SK-N-SH treated with all-trans-retinoic acid at 6 μM for 48 hours (cell line): ENCODE measurements around the gene DRC7.

Experiments used
- ATAC-seq: fragments of 200-7000 bp; cut with Tn5 transposase; 3 replicates; pipeline ENCODE4 v1.9.1; 2020; ENCODE audit warnings: mild to moderate bottlenecking, moderate library complexity
- CREB5 ChIP-seq: fragments of 250-450 bp; sonication (Bioruptor Pico); IDR thresholded peaks from 2 replicates; pipeline ENCODE4 v1.5.1; 2020; ENCODE audit warnings: low read depth, mild to moderate bottlenecking, moderate library complexity
- CSDC2 ChIP-seq: fragments of 250-450 bp; sonication (Bioruptor Pico); IDR thresholded peaks from 2 replicates; pipeline ENCODE4 v1.5.0; 2020; ENCODE audit warnings: mild to moderate bottlenecking, moderate library complexity
- ESRRG ChIP-seq: fragments of 250-450 bp; sonication (Bioruptor Pico); IDR thresholded peaks from 2 replicates; pipeline ENCODE4 v1.6.1; 2021; ENCODE audit warnings: mild to moderate bottlenecking
- GLIS3 ChIP-seq: fragments of 250-450 bp; sonication (Bioruptor Pico); IDR thresholded peaks from 2 replicates; pipeline ENCODE4 v1.5.0; 2020; ENCODE audit warnings: mild to moderate bottlenecking, moderate library complexity
- ISL1 ChIP-seq: fragments of 250-450 bp; sonication (Bioruptor Pico); IDR thresholded peaks from 2 replicates; pipeline ENCODE4 v2.1.2; 2022; ENCODE audit warnings: mild to moderate bottlenecking, moderate library complexity
- OSR1 ChIP-seq: fragments of 250-450 bp; sonication (Bioruptor Pico); IDR thresholded peaks from 2 replicates; pipeline ENCODE4 v1.8.0; 2022; ENCODE audit warnings: moderate library complexity, mild to moderate bottlenecking, inconsistent platforms
- POU6F1 ChIP-seq: fragments of 250-450 bp; sonication (Bioruptor Pico); IDR thresholded peaks from 2 replicates; pipeline ENCODE4 v1.8.0; 2021; ENCODE audit warnings: low read depth, mild to moderate bottlenecking, moderate library complexity, borderline replicate concordance
- SNAI2 ChIP-seq: fragments of 250-450 bp; sonication (Bioruptor Pico); IDR thresholded peaks from 2 replicates; pipeline ENCODE4 v1.5.0; 2020; ENCODE audit warnings: mild to moderate bottlenecking, moderate library complexity
- TOX ChIP-seq: fragments of 250-450 bp; sonication (Bioruptor Pico); IDR thresholded peaks from 2 replicates; pipeline ENCODE4 v1.8.0; 2021; ENCODE audit warnings: mild to moderate bottlenecking, moderate library complexity, borderline replicate concordance
- ZC3H10 ChIP-seq: fragments of 250-450 bp; sonication (Bioruptor Pico); IDR thresholded peaks from 2 replicates; pipeline ENCODE4 v1.5.1; 2021; ENCODE audit warnings: mild to moderate bottlenecking, moderate library complexity
- ZNF565 ChIP-seq: fragments of 450-650 bp; formaldehyde crosslinking; conservative IDR thresholded peaks from 2 replicates; pipeline ENCODE4 v1.5.0; 2020; ENCODE audit warnings: low read depth, mild to moderate bottlenecking, moderate library complexity
- ZNF8 ChIP-seq: fragments of 450-650 bp; formaldehyde crosslinking; IDR thresholded peaks from 2 replicates; pipeline ENCODE4 v1.5.0; 2020; ENCODE audit warnings: mild to moderate bottlenecking, moderate library complexity
- TF ChIP-seq, protein P1 (sequence below): fragments of 250-450 bp; sonication (Bioruptor Pico); IDR thresholded peaks from 2 replicates; pipeline ENCODE4 v1.5.1; 2021; ENCODE audit warnings: mild to moderate bottlenecking, moderate library complexity
- TF ChIP-seq, protein P2 (sequence below): fragments of 250-450 bp; sonication (Bioruptor Pico); IDR thresholded peaks from 2 replicates; pipeline ENCODE4 v1.8.0; 2020; ENCODE audit warnings: mild to moderate bottlenecking, moderate library complexity, borderline replicate concordance
- TF ChIP-seq, protein P3 (sequence below): fragments of 250-450 bp; sonication (Bioruptor Pico); IDR thresholded peaks from 2 replicates; pipeline ENCODE4 v1.5.0; 2020; ENCODE audit warnings: mild to moderate bottlenecking, moderate library complexity

Gene DRC7

GRCh38 chr16:57675741-57676551 is 18.7 kb upstream of the DRC7 start:
- ATAC-seq: no peak
- TF ChIP-seq, protein P1, sequence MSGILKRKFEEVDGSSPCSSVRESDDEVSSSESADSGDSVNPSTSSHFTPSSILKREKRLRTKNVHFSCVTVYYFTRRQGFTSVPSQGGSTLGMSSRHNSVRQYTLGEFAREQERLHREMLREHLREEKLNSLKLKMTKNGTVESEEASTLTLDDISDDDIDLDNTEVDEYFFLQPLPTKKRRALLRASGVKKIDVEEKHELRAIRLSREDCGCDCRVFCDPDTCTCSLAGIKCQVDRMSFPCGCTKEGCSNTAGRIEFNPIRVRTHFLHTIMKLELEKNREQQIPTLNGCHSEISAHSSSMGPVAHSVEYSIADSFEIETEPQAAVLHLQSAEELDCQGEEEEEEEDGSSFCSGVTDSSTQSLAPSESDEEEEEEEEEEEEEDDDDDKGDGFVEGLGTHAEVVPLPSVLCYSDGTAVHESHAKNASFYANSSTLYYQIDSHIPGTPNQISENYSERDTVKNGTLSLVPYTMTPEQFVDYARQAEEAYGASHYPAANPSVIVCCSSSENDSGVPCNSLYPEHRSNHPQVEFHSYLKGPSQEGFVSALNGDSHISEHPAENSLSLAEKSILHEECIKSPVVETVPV (CRISPR knock-in tag): no peak

- no peak for ATAC-seq
- TF ChIP-seq, protein P2, sequence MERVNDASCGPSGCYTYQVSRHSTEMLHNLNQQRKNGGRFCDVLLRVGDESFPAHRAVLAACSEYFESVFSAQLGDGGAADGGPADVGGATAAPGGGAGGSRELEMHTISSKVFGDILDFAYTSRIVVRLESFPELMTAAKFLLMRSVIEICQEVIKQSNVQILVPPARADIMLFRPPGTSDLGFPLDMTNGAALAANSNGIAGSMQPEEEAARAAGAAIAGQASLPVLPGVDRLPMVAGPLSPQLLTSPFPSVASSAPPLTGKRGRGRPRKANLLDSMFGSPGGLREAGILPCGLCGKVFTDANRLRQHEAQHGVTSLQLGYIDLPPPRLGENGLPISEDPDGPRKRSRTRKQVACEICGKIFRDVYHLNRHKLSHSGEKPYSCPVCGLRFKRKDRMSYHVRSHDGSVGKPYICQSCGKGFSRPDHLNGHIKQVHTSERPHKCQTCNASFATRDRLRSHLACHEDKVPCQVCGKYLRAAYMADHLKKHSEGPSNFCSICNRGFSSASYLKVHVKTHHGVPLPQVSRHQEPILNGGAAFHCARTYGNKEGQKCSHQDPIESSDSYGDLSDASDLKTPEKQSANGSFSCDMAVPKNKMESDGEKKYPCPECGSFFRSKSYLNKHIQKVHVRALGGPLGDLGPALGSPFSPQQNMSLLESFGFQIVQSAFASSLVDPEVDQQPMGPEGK (CRISPR knock-in tag): no peak
- TF ChIP-seq SNAI2 (CRISPR knock-in tag): no peak
- no peak for TF ChIP-seq TOX (CRISPR knock-in tag)
- no peak for TF ChIP-seq GLIS3 (CRISPR knock-in tag)
- no peak for TF ChIP-seq ISL1
- no peak for TF ChIP-seq POU6F1 (CRISPR knock-in tag)
Observed at GRCh38 chr16:57676553-57677085, 18.0 kb upstream of the DRC7 start.

GRCh38 chr16:57677622-57678369 is 16.8 kb upstream of the DRC7 start:
- ATAC-seq: peak; percentile 36; the same call in 2 of the 3 replicates
- TF ChIP-seq, protein P2 (CRISPR knock-in tag): no peak
- TF ChIP-seq ZC3H10 (CRISPR knock-in tag): no peak
- TF ChIP-seq CSDC2: no peak
- no peak for TF ChIP-seq ZNF8 (CRISPR knock-in tag)
- TF ChIP-seq, protein P3, sequence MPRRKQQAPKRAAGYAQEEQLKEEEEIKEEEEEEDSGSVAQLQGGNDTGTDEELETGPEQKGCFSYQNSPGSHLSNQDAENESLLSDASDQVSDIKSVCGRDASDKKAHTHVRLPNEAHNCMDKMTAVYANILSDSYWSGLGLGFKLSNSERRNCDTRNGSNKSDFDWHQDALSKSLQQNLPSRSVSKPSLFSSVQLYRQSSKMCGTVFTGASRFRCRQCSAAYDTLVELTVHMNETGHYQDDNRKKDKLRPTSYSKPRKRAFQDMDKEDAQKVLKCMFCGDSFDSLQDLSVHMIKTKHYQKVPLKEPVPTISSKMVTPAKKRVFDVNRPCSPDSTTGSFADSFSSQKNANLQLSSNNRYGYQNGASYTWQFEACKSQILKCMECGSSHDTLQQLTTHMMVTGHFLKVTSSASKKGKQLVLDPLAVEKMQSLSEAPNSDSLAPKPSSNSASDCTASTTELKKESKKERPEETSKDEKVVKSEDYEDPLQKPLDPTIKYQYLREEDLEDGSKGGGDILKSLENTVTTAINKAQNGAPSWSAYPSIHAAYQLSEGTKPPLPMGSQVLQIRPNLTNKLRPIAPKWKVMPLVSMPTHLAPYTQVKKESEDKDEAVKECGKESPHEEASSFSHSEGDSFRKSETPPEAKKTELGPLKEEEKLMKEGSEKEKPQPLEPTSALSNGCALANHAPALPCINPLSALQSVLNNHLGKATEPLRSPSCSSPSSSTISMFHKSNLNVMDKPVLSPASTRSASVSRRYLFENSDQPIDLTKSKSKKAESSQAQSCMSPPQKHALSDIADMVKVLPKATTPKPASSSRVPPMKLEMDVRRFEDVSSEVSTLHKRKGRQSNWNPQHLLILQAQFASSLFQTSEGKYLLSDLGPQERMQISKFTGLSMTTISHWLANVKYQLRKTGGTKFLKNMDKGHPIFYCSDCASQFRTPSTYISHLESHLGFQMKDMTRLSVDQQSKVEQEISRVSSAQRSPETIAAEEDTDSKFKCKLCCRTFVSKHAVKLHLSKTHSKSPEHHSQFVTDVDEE (CRISPR knock-in tag): no peak
- TF ChIP-seq OSR1 (CRISPR knock-in tag): no peak
- no peak for TF ChIP-seq POU6F1 (CRISPR knock-in tag)
- no peak for TF ChIP-seq CREB5 (CRISPR knock-in tag)
- no peak for TF ChIP-seq ESRRG (CRISPR knock-in tag)
- TF ChIP-seq ZNF565: no peak
